Measurements from ENCODE around the gene CYB5B. TPM values are rescaled to one million over a fixed set of nuclear protein-coding genes. Genes with fewer than 3 reads are reported as not detected.

CYB5B gene
- polyA plus RNA-seq, 3 donors: 32.3 to 90.4 (median 84.9) TPM

- Mint-ChIP-seq H3K36me3 (no peaks in the 10 kb centered on the region), H3K9me3 (no peaks in the 10 kb centered on the region), H3K27me3 (ENCODE audit: low read depth in 3 of 3) (peaks cover 0 to 3% (median 1%) of the 10 kb centered on the region in 3 donors), H3K4me3 (no peak overlapping the region), H3K27ac (no peak overlapping the region), H3K4me1 (no peaks in the 10 kb centered on the region)
- TF ChIP-seq CTCF (IDR thresholded peaks at IDR 0.05): no peak
- Histone ChIP-seq H3K4me1 (ENCODE audit: control insufficient read depth in 1 of 2, insufficient read depth in 2 of 2, low read length in 2 of 2) (no peaks in the 10 kb centered on the region), H3K4me3 (replicated peaks in 1 of 3; ENCODE audit: low read depth in 2 of 3, low read length in 3 of 3) (no peak overlapping the region), H2AFZ (ENCODE audit: insufficient read depth, low read depth, low read length, poor library complexity, severe bottlenecking) (no peak overlapping the region), H3K36me3 (replicated peaks in 1 of 2; ENCODE audit: control insufficient read depth in 1 of 2, insufficient read depth in 2 of 2, low read length in 2 of 2) (no peaks in the 10 kb centered on the region), H4K20me1 (ENCODE audit: insufficient read depth, low read length) (no peaks in the 10 kb centered on the region), H3K9me3 (replicated peaks in 1 of 2; ENCODE audit: control insufficient read depth in 1 of 2, insufficient read depth in 1 of 2, low read length in 2 of 2) (no peaks in the 10 kb centered on the region), H3K4me2 (replicated peaks; ENCODE audit: extremely low read depth, low read length, poor library complexity, severe bottlenecking) (no peak overlapping the region), H3K79me2 (ENCODE audit: insufficient read depth, low read length) (no peaks in the 10 kb centered on the region), H3K9ac (ENCODE audit: insufficient read depth, low read length, poor library complexity, severe bottlenecking) (no peak overlapping the region), H3K27me3 (ENCODE audit: control insufficient read depth in 2 of 2, insufficient read depth in 2 of 2, low read length in 2 of 2) (no peaks in the 10 kb centered on the region), H3K27ac (ENCODE audit: low read depth in 1 of 2, low read length in 2 of 2) (no peak overlapping the region)
- WGBS (ENCODE audit: insufficient coverage): 85% methylated on average over 4 of the region's 7 CpGs
- no peak for DNase-seq
- intact Hi-C loops (cut with micrococcal nuclease): no loop called here
Measured at GRCh38 chr16:69417520-69418199, 6.8 kb upstream of the CYB5B start.

- H3K4me1 Mint-ChIP-seq: peaks cover 8% of the 10 kb centered on the region
- H3K4me1 ChIP-seq (ENCODE audit: control insufficient read depth in 1 of 2, insufficient read depth in 2 of 2, low read length in 2 of 2): peaks cover 9 to 10% of the 10 kb centered on the region in 2 donors
- H3K27ac ChIP-seq (ENCODE audit: low read depth in 1 of 2, low read length in 2 of 2): no peak overlapping the region
- H3K79me2 ChIP-seq (ENCODE audit: insufficient read depth, low read length): peaks cover 10% of the 10 kb centered on the region
- H3K9me3 Mint-ChIP-seq: peaks cover 0 to 1% (median 0%) of the 10 kb centered on the region in 7 donors
- H4K20me1 ChIP-seq (ENCODE audit: insufficient read depth, low read length): no peaks in the 10 kb centered on the region
- no peaks in the 10 kb centered on the region for H3K36me3 ChIP-seq (replicated peaks in 1 of 2; ENCODE audit: control insufficient read depth in 1 of 2, insufficient read depth in 2 of 2, low read length in 2 of 2)
- peaks cover 1 to 3% (median 2%) of the 10 kb centered on the region in 3 donors for H3K27me3 Mint-ChIP-seq (ENCODE audit: low read depth in 3 of 3)
- H3K4me3 ChIP-seq (replicated peaks in 1 of 3; ENCODE audit: low read depth in 2 of 3, low read length in 3 of 3): no peak overlapping the region
- H3K9me3 ChIP-seq (replicated peaks in 1 of 2; ENCODE audit: control insufficient read depth in 1 of 2, insufficient read depth in 1 of 2, low read length in 2 of 2): no peaks in the 10 kb centered on the region
- 98% methylated on average over 4 of the region's 4 CpGs for WGBS (ENCODE audit: insufficient coverage)
- H3K27me3 ChIP-seq (ENCODE audit: control insufficient read depth in 2 of 2, insufficient read depth in 2 of 2, low read length in 2 of 2): no peaks in the 10 kb centered on the region
- no peak overlapping the region for H3K27ac Mint-ChIP-seq
- H3K36me3 Mint-ChIP-seq: no peaks in the 10 kb centered on the region
- no peak overlapping the region for H3K9ac ChIP-seq (ENCODE audit: insufficient read depth, low read length, poor library complexity, severe bottlenecking)
- H2AFZ ChIP-seq (ENCODE audit: insufficient read depth, low read depth, low read length, poor library complexity, severe bottlenecking): no peak overlapping the region
- no peak for TF ChIP-seq CTCF (IDR thresholded peaks at IDR 0.05)
- H3K4me2 ChIP-seq (replicated peaks; ENCODE audit: extremely low read depth, low read length, poor library complexity, severe bottlenecking): no peak overlapping the region
- DNase-seq: no peak
- no peak overlapping the region for H3K4me3 Mint-ChIP-seq
- intact Hi-C loops (cut with micrococcal nuclease): loop anchor here in 1 of 2 donors (5.0 kb wide), 1 partner anchor 33 kb away; the partner anchor contains the start of gene TERF2
Measured at GRCh38 chr16:69419956-69420355, 4.5 kb upstream of the CYB5B start.
